ENCODE data around the gene NKAIN4.

The NKAIN4 gene

DNA sequence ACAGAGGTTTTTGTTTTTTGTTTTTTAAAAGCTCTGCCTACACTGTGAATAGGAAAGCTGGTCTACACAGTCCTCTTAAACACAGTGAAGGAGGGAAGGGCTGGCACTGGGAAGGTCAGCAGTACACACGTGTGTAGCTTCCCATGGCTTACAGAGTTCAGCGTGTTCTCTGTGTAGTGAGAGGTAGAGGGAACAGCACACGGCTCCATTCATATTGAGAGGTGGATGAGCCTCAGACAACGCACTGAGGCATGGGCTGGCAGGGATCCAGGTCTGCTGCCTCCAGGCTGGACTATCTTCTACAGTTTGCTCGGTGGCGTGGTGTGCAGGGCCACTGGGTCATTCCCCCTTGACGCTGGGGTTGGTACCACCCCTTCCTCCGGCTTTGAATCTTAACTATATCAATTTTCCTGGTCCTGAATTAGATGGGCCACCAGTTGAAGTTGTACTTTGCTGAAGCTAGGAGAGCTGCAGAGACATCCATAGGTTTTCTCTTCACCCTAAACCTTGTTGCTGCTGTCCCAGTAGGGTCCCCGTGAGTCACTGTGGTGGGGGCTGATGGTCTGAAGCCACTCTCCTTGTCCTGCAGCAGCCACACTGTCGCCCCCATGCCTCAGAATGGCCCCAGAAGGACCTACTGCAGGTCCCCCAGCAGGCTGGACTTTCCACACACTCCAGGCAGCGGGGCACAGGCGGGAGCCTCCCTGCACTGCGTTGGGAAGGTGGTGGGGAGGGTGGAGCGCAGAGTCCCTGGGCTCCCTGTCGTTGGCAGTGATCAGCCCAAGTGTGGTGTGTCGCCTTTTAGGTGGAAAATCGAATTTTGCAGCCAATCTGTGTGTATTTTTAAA, 20.3 kb upstream of the NKAIN4 start:
- no peak for DNase-seq (ENCODE audit: low read depth)

- no peak for DNase-seq (ENCODE audit: low read depth)
These were observed 19.5 kb upstream of the NKAIN4 start for GRCh38 chr20:63273635-63274380.

- no peak for DNase-seq (ENCODE audit: low read depth)
These were observed 18.9 kb upstream of the NKAIN4 start for GRCh38 chr20:63273059-63273579.

GRCh38 chr20:63272105-63273058, 18.1 kb upstream of the NKAIN4 start, which contains the start of gene ARFGAP1:
Gene ARFGAP1, plus strand, starts transcription at chr20:63272813. Its CDS starts 2,768 bp downstream, at chr20:63275581.
- peak; percentile 85 for DNase-seq (ENCODE audit: low read depth)

DNA sequence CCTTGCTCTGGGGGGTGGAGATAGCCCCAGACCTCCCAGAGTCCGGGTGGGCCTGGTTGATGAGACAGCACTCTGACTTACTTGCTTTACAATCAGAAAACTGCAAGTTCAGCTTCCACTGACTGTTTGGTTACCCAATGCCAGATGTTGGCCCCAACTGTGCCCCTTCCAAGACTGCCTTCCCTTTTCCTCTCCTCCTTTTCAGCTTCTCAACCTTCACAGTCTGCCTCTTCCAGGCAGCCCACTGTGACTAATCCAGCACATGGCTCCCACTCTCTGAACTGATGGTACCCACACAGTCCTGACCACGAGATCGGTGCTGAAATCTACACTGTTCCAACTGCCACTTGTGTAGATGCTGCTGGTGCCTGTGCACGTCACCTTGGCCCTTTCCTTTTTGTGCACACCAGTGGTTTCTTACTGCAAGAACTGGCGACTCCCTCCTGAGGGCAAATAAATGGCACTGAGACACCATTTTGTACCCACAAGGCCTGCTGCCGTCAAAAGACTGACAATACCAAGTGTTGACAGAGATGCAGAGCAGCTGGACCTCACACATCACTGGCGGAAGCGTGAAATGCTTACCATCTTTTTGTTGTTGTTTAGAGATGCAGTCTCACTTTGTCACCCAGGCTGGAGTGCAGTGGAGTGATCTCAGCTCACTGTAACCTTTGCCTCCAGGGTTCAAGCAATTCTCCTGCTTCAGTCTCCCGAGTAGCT, 16.5 kb upstream of the NKAIN4 start:
- no peak for DNase-seq (ENCODE audit: low read depth)

DNA sequence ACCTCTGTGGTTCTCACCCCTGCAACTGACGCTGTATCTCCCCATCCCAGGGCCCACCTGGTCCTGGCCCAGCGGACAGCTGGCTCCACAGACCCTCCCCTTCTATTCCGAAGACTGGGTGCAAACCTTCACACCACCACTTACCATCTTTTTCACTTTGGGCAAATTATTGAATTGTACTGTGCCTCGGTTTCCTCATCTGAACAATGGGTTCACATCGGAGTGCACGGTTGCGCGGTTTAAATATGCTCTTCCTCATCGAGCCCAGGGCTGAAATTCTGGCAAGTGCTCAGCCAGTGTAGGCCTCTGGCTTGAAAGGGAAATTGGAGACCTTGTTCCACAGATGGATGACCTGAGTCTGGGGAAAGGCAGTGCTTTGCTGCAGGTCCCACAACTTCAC, 15.5 kb upstream of the NKAIN4 start:
- no peak for DNase-seq (ENCODE audit: low read depth)

GRCh38 chr20:63268671-63269439, 14.6 kb upstream of the NKAIN4 start:
- DNase-seq (ENCODE audit: low read depth) = no peak

DNA sequence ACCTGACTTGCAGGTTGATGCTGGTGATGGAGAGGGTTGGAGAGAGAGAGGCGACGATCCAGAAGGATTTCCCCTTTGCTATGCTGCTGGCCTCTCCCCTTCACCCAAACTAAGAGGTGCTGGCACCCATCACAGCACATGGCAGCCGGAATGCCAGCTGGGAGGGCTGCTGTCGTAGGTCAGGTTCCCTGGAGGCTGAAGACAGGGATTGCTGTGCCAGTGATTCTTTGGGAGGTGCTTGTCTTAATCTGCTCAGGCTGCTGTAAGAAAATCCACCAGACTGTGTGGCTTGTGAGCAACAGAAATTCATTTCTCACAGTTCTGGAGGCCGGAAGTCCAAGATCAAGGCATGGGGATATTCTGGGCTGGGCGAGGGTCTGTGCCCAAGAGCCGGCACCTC, 14.0 kb upstream of the NKAIN4 start:
- no peak for DNase-seq (ENCODE audit: low read depth)

DNA sequence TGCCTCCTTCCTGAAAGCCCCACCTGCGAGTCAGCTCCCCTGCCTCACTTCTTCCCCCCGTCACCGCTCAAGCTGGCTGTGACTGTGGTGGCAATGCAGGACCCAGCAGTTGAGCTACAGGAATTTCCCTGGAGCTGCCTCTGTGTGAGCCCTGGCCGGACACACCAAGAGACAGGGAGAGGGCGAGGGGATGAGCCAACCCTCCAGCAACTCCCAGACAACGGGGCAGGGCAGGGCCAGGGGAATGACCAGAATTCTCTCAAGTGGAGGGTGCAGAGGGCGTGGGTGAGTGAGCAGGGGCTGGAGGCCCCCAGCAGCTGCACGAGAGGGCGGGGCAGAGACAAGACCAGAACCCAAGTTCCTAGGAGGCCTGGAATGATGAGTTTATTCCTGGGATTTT, 13.4 kb upstream of the NKAIN4 start:
- no peak for DNase-seq (ENCODE audit: low read depth)

GRCh38 chr20:63265891-63266515, 11.7 kb upstream of the NKAIN4 start:
- DNase-seq (ENCODE audit: low read depth) = no peak

GRCh38 chr20:63264519-63264918, 10.3 kb upstream of the NKAIN4 start:
- no peak for DNase-seq (ENCODE audit: low read depth)

DNA sequence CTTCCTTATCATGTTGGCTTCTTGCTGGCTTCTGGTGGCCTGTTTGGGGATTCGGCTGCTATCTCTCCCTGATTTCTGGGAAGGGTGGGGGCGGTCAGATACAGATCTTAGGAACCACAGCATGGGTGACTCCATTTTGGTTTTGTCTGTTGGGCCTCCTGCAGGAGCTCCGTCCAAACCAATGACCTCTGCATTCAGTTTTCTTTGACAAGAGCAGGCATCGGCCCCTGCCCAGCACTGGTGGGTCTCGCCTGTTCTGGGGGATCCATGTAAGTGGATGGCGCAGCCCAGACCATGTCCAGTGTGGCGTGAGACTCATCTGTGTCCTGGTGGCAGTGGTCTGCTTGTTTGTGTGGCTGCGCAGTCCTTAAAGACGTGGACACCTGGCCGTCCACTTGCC, 9.7 kb upstream of the NKAIN4 start:
- DNase-seq (ENCODE audit: low read depth) = no peak

DNA sequence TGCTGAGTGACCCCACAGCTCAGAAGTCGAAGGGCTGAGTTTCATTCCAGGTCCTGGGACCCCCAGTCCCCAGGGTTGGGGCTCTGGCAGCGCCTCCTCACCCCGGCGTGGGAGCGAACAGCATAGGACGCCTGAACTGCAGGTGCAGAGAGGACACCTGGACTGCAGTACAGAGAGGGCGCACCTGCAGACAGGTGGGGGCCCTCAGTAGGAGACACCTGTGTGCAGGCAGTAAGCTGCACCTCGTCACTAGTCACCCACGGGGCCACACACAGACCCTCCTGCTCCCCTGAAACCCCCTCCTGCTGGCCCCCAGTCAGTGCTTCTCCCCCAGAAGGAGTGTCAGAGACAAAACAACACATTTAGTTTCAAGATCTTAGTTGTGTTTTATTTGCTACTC, 8.6 kb upstream of the NKAIN4 start:
- no peak for DNase-seq (ENCODE audit: low read depth)

DNA sequence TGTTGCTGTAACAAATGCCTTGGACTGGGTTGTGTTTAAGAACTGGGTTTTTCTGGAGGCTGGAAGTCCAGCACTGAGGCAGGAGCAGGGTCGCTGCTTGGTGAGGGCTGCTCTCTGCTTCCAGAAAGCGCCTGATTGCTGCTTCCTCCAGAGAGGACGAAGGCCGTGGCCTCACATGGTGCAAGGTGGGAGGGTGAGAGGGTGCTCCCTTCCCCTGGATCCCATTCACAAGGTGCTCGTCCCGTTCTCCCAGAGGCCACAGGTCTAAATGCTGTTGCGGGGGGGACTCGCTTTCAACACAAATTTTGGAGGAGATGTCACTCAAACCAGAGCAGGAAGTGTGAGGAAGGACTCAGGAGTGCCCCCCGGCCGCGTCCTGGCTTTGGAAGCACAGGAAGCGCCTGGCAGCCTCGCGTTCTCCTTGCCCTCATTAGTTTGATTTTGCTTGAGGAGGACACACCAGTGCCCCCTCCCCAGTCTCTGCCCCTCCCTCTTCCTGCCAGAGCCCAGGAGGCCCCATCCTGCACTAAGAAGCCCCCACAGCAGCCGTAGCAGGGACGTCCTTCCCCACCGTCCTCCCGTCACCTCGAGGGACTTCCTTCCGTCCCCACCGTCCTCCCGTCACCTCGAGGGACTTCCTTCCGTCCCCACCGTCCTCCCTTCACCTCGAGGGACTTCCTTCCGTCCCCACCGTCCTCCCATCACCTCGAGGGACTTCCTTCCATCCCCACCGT, 7.7 kb upstream of the NKAIN4 start:
- DNase-seq (ENCODE audit: low read depth) = no peak

DNA sequence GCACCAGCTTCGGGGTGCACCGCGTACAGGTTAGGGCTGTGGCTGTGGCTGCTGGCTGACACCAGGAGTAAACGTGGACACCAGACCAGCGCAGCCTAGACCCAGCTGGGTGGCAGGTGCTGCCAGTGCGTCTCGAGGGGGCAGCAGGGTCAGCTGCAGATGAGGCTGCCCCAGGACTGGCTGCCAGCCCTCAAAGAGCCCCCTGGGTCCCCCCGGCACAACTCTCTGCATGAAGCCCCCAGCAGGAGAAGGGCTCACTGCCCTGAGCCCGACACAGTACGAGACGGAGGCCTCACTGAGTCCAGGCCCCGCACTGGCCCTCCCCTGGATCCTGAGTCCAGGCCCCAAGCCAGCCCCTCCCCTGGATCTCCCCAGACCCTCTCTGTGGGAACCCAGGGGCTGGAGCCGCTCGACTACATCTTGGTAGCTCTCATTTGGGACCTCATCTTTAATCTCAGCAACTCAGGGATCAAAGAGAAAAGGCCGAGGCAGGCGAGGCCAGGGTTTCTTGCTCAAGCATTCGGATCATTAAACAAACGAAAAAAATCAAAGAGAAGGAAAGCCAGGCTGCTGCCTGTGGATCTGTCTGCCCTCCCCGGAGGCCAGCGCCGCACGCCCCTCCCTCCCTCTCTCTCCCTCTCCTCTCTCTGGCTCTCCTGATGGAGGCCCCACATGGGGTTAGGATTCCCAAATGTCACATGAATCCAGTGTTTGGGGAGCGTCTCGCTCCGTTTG, 7.0 kb upstream of the NKAIN4 start:
- DNase-seq (ENCODE audit: low read depth) = no peak

DNA sequence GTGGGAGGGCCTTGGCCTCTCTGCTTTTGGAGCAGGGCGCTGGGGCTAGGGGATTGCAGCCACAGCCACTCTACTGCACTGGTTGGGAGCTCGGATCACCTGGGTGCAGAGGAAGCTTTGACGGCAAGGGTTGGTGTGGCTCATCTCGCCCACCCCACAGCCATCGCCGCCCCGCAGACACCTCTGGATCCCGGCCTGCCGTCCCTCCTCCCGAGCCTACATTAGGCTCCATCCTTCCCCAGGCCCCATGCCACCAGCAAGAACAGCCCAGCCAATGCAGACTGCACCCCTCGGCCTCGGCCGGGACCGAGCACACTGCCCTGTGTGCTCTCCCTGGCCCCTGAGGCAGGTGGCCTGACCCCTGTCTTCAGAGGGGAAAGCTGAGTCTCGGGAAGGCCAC, 6.3 kb upstream of the NKAIN4 start:
- no peak for DNase-seq (ENCODE audit: low read depth)

DNA sequence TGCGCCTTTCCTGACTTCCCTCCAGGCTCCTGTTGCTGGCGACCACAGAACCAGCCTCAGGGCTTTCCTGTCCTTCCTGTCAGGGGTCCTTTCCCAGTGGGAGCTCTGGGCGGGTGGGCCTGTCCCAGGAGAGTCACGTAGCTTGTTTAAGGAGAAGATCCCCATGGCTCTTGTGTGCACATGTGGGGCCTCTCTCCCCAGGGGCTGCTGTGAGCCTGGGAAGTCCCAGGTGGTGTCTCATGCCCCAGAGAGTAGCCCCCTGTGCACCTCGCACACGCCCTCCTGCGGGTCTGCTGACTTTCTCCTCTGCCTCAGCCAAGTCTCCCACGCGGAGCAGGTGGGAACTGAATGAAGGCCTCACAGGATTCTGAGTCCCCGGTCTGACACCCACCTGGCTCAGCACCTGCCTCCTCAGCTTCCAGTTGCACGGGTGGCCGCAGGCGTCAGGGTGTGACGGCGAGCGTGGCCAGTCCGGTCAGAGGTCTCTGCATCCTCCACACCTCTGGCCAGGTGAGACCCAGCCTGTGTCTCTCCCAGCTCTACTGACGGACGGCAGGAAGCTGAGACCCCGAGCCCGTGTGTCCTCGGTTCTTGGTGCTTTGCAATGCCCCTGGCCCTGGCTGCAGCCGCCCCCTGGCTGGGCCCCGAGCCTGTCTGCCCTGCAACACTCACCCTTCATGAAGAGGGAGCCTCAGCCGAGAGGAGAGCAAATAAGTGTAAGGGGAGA, 5.6 kb upstream of the NKAIN4 start:
- no peak for DNase-seq (ENCODE audit: low read depth)

DNA sequence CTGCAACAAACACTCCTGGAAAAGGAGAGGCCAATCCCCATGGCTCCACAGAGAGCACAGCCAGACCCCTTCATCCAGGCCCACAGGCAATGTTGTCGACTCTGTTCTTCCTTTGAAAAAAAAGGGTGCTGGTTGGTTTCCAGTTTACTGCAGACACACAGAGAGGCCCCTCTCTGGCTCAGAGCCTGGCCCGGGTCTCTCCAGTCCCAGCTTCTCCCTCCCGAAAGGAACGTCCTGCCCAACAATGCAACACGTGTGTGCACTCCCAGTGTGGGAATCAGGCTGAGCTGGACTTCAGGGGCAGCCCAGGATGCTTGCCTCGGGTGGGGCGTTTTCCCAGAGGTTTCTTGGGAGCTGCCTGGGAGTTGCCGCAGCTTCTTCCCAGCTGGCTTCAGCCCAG, 4.5 kb upstream of the NKAIN4 start:
- DNase-seq (ENCODE audit: low read depth) = no peak

Data from stimulated activated CD8-positive, alpha-beta memory T cell treated with anti-CD3 and anti-CD28 coated beads, Interleukin-12 subunit alpha, Interleukin-12 subunit beta, amount 100 ng/mL, for 4 hours (primary cell).